Right lobe of liver (tissue), 6 donors: ENCODE results near the gene ZDHHC1. TPM values are rescaled to one million over a fixed set of nuclear protein-coding genes. Genes with fewer than 3 reads are reported as not detected.
A peak's percentile ranks its signal among the peaks of the same experiment; 100 is the strongest.

Experiments used
- ATAC-seq, 4 donors: fragments of 200-7000 bp; cut with Tn5 transposase; one replicate each; pipeline ENCODE4 v1.9.1; 2020; ENCODE audit warnings: mild to moderate bottlenecking in 4 of 4, moderate library complexity in 4 of 4
- DNase-seq, 3 donors: peaks; one replicate each; pipeline ENCODE4 v3.0.0-alpha.2; 2020
- H3K27ac ChIP-seq, 3 donors: fragments of 200-600 bp; one replicate each; pipeline ENCODE4 v1.8.0; 2022
- H3K27me3 ChIP-seq, 2 donors: fragments of 200-600 bp; one replicate each; pipeline ENCODE4 v1.8.0; 2022
- H3K36me3 ChIP-seq, 4 donors: fragments of 200-600 bp; sonication (generic) in 1 of 4; one replicate each; pipeline versions ENCODE4 v1.5.1 to v1.8.0; 2017 to 2022; ENCODE audit warnings: control low read depth in 1 of 4
- H3K4me1 ChIP-seq, 4 donors: fragments of 200-600 bp; sonication (generic) in 1 of 4; one replicate each; pipeline versions ENCODE4 v1.5.1 to v1.8.0; 2017 to 2022; ENCODE audit warnings: control low read depth in 1 of 4
- H3K4me3 ChIP-seq, 3 donors: fragments of 200-600 bp; one replicate each; pipeline ENCODE4 v1.8.0; 2022
- H3K9me3 ChIP-seq, 4 donors: fragments of 200-600 bp; sonication (generic) in 1 of 4; one replicate each; pipeline versions ENCODE4 v1.5.1 to v1.8.0; 2017 to 2022; ENCODE audit warnings: control low read depth in 1 of 4
- POLR2A ChIP-seq: fragments of 450-650 bp; IDR thresholded peaks from one replicate; pipeline ENCODE4 v1.6.1; 2017; ENCODE audit warnings: antibody characterized with exemption, mild to moderate bottlenecking
- WGBS: methylation state at CpG from one replicate; pipeline ENCODE4 v1.1.6; 2018; ENCODE audit warnings: low coverage, low lambda C conversion rate; ENCODE audit not compliant: insufficient coverage; ENCODE audit errors: missing lambda C conversion rate; 5-methylcytosine and 5-hydroxymethylcytosine counted together
- intact Hi-C, 2 donors: fragments of 100-400 bp; cut with DNase I; formaldehyde crosslinking; loops; one replicate each; pipeline versions ENCODE4 v1.11.2 to v1.14.1; 2022
- total RNA-seq, 6 experiments: library from RNA; depleted of rRNA in 2 of 6; stranded (reverse); fragments of >200 nt in 2 of 6; fragmentation: NEBNext Ultra II Directional in 3 of 6; extraction: Animal tissue kit (Norgen Biotek cat#: 25700) in 3 of 6; gene quantifications; one replicate each; pipeline versions ENCODE4 v1.1.0 to v1.2.4, GENCODE V29; 2016 to 2023
- TF ChIP-seq, protein P1 (sequence below), 4 donors: fragments of 200-600 bp in 3 of 4; fragments of 450-650 bp in 1 of 4; IDR thresholded peaks; one replicate each; pipeline versions ENCODE4 v1.5.1 to v1.8.0; 2016 to 2022; ENCODE audit warnings: antibody characterized with exemption in 4 of 4, mild to moderate bottlenecking in 2 of 4
- donor health status: DM: no; HTN: yes; CAD: no.
- donor health status: DM: no; HTN: no; CAD: no.
- donor health status: DM: no; HTN: no; CAD: no.
- donor health status: DM: no; HTN: yes; CAD: no.
- donor health status: DM: no; HTN: yes; CAD: no.

Gene ZDHHC1
- total RNA-seq, 6 experiments from 2014 or later = 1.2 to 4.0 (median 1.8) TPM

DNA sequence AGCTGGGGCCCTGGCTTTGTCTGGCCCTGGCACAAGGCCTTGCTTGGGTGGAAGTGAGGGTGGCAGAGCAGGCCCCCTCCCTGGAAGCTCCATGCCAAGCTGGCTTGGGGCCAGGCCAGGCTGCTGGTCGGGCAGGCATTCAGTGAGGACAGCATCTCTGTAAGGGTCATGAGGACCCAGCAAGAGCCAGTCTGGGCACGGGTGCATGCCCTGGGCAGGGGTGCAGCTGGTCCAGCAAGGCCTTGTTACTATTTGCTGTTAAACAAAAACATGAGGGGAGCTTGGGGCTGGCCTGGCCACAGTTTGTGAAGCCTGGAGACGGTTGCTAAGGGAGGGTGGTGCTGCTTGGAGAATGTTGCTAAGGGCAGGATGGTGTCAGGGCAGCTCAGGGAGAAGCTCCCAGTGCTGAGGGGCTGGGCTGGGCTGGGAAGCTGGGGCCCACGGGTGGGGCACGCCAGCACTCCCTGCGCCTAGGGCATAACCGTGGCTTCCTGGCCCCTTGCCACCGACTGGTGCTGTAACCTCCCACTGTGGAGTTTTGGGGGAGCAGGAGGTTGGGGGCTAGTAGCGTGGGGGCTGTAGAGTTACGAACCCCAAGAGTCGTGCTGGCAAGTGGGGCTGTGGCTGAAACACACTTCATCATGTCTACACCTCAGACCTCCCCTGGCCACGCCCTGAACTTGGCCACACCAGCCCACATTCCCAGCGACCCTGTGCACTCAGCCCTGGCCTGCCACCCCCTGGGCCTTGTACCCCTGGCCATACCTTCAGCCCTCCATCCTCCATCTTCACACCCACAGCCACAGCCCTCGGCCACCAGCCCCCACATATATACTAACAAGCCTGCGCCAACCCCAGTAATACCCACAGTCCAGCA lies 24.6 kb downstream of the ZDHHC1 start:
- no peaks in the 10 kb centered on the region for H3K9me3 ChIP-seq
- intact Hi-C loops = loop anchor here in 1 of 2 donors (10.0 kb wide), 1 partner anchor 137 kb away; no protein-coding TSS in a partner anchor
- ATAC-seq = no peak
- H3K27me3 ChIP-seq = no peaks in the 10 kb centered on the region
- no peak overlapping the region for H3K4me3 ChIP-seq
- peaks cover 0 to 5% (median 0%) of the 10 kb centered on the region in 4 donors for H3K4me1 ChIP-seq
- H3K27ac ChIP-seq = no peak overlapping the region
- TF ChIP-seq POLR2A = no peak
- TF ChIP-seq, protein P1, sequence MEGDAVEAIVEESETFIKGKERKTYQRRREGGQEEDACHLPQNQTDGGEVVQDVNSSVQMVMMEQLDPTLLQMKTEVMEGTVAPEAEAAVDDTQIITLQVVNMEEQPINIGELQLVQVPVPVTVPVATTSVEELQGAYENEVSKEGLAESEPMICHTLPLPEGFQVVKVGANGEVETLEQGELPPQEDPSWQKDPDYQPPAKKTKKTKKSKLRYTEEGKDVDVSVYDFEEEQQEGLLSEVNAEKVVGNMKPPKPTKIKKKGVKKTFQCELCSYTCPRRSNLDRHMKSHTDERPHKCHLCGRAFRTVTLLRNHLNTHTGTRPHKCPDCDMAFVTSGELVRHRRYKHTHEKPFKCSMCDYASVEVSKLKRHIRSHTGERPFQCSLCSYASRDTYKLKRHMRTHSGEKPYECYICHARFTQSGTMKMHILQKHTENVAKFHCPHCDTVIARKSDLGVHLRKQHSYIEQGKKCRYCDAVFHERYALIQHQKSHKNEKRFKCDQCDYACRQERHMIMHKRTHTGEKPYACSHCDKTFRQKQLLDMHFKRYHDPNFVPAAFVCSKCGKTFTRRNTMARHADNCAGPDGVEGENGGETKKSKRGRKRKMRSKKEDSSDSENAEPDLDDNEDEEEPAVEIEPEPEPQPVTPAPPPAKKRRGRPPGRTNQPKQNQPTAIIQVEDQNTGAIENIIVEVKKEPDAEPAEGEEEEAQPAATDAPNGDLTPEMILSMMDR (IDR thresholded peaks at IDR 0.05) = no peak
- H3K36me3 ChIP-seq = no peaks in the 10 kb centered on the region
- 91% methylated on average over 4 of the region's 15 CpGs for WGBS
- no peak for DNase-seq

DNA sequence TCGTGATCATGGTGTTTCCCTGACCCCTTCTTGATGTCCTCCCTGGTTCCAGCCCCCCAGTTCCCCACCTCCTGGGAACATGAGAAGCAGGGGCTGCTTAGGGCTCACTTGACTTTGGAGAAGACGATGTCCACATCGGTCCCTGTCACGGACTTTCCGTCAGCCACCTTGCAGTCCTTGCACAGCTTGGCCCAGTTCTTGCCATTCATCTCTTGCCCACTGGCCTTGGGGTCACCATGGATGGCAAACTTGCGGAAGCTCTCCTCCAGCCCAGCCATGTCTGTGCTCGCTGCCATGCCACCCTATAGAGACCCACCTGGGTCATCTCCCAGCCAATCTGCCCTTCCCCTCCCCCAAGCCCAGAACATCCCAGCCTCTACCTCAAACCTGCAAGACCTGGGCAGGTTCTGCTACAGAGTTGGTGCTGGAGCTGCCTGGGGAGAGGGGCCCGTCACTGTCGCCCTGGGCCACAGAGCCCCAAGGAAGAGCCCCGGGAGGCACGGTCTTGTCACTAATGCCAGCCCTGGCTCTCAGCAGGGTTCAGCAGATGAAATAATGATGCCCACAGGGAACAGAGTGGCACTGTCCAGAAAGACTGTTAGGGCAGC lies 25.4 kb downstream of the ZDHHC1 start:
- peaks cover 0 to 5% (median 0%) of the 10 kb centered on the region in 4 donors for H3K4me1 ChIP-seq
- ATAC-seq (no peak), DNase-seq (no peak)
- no peak for TF ChIP-seq POLR2A
- TF ChIP-seq, protein P1 (IDR thresholded peaks at IDR 0.05) = no peak
- no peak overlapping the region for H3K27ac ChIP-seq
- intact Hi-C loops = loop anchor here in 1 of 2 donors (10.0 kb wide), 1 partner anchor 136 kb away; no protein-coding TSS in a partner anchor
- H3K4me3 ChIP-seq = no peak overlapping the region
- H3K9me3 ChIP-seq = no peaks in the 10 kb centered on the region
- H3K27me3 ChIP-seq = no peaks in the 10 kb centered on the region
- H3K36me3 ChIP-seq = no peaks in the 10 kb centered on the region
- WGBS = 58% methylated on average over 3 of the region's 11 CpGs

DNA sequence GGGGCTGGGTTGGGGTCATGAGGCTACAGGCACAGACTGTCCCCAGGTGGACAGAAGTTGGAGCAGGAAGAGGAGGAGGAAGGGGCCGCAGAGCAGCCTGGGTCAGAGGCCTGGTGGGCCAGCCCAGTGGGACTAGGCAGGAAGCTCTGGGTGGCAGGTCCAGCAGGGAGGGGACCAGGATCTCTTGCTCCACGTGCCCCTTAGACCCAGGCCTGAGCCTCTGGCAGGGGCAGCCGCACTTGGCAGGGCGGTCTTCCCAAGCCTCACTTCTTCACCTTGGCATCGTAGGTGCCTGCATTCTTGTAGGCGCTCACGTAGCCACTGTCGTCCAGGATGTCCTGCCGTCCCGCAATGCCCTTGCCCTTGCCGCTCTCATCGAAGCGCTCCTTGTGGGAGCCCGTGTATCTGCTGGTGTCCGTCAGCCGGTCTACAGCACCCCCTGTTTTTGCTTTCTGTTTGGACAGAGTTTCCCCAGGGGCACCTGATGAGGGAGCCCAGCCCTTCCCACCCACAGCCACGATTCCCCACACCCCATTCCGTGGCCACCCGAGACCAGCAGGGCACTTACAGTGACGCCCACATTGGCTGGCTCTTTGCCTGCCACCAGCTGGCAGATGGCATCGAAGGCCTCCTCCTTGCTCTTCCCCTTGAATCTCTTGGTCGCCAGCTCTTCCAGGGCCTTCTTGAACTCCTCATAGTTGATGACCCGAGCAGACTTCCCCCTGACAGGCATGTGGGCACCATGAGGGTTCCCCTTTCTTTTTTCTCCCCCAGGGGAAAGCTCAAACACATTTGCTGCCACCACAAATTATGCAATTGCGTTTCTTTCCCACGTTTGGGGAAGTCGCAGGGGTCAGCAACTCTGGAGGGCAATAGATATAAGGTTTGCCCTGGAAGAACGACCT lies 26.1 kb downstream of the ZDHHC1 start:
- DNase-seq = no peak
- no peaks in the 10 kb centered on the region for H3K27me3 ChIP-seq
- WGBS = 61% methylated on average over 10 of the region's 27 CpGs
- intact Hi-C loops = loop anchor here in 1 of 2 donors (10.0 kb wide), 1 partner anchor 135 kb away; no protein-coding TSS in a partner anchor
- peak in 3 of 4 donors; percentile 2 to 44 (median 39) for ATAC-seq
- TF ChIP-seq, protein P1 (IDR thresholded peaks at IDR 0.05) = no peak
- no peak for TF ChIP-seq POLR2A
- no peak overlapping the region for H3K4me3 ChIP-seq
- H3K9me3 ChIP-seq = no peaks in the 10 kb centered on the region
- H3K27ac ChIP-seq = no peak overlapping the region
- H3K4me1 ChIP-seq = peaks cover 0 to 5% (median 0%) of the 10 kb centered on the region in 4 donors
- no peaks in the 10 kb centered on the region for H3K36me3 ChIP-seq

DNA sequence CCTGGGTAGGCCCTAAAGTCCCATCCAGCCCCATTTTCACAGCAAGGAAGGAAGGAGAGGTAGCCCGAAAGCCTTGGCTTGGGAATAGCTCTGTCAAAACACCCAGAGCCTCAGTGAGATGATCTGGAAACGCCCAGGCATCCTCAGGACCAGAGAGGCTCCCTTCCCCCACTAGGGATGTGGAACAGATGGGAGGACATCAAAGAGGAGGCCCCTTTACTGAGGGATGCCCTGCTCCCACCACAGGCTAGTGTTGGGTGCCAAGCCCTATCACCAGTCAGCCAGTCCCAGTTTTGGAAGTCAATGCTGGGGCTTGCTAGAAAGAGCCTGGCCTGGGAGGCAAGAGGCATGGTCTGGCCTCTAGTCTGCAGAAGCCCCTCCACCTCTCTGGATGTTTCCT lies 27.7 kb downstream of the ZDHHC1 start:
- DNase-seq (no peak), ATAC-seq (no peak)
- Histone ChIP-seq H3K9me3 (no peaks in the 10 kb centered on the region), H3K36me3 (no peaks in the 10 kb centered on the region), H3K4me3 (no peak overlapping the region), H3K27ac (no peak overlapping the region), H3K4me1 (peaks cover 0 to 4% (median 0%) of the 10 kb centered on the region in 4 donors), H3K27me3 (no peaks in the 10 kb centered on the region)
- TF ChIP-seq POLR2A = no peak
- TF ChIP-seq, protein P1 (IDR thresholded peaks at IDR 0.05) = no peak
- WGBS = no CpG with 5 or more reads among the region's 2 CpGs
- intact Hi-C loops = no loop called here
